ENCODE data around the gene HACL1. TPM values are rescaled to one million over a fixed set of nuclear protein-coding genes. Genes with fewer than 3 reads are reported as not detected.

HACL1 gene
- polyA plus RNA-seq, 1 of the 3 experiments (the other 2 are of a cell fraction): 15.1 TPM

DNA sequence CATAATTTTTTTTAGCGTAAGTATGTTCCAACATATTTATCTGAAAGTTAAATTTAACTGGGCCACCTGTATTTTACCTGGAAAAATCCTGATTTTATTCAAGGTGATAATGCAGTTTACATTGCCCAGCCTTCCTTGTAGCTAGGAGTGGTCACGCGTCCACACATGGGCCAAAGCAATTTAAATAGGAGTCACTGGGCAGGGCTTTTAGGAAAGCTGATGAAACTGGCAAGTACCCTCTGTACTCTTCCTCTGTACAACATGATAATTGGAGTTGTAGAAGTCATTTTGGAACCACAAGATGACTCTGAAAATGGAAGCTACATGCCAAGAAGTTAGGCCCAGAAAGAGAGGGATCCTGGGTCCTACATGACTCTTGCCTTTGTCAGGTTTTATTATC is 9.6 kb upstream of the HACL1 start:
- Histone ChIP-seq H3K9me2 (no peaks in the 10 kb centered on the region), H3F3A (replicated peaks; ENCODE audit: insufficient read depth) (peaks cover 11% of the 10 kb centered on the region), H4K20me1 (ENCODE audit: insufficient read depth) (no peaks in the 10 kb centered on the region), H3K4me1 (ENCODE audit: control insufficient read depth in 1 of 2, insufficient read depth in 2 of 2, low read depth in 1 of 2, low read length in 1 of 2) (no peaks in the 10 kb centered on the region; a peak in 1 of 4 replicates), H3K79me2 (ENCODE audit: insufficient read depth) (no peaks in the 10 kb centered on the region), H3K4me3 (ENCODE audit: low read depth in 2 of 2, low read length in 1 of 2) (no peak overlapping the region), H3K27me3 (ENCODE audit: insufficient read depth) (no peaks in the 10 kb centered on the region), H3K36me3 (replicated peaks in 1 of 2; ENCODE audit: control insufficient read depth in 1 of 2, insufficient read depth in 2 of 2, low read length in 1 of 2) (no peaks in the 10 kb centered on the region), H3K9ac (no peak overlapping the region), H3K4me2 (no peak overlapping the region), H2AFZ (ENCODE audit: low read depth) (no peak overlapping the region), H3K27ac (ENCODE audit: low read depth in 2 of 2, low read length in 1 of 2) (no peak overlapping the region), H3K9me3 (no peaks in the 10 kb centered on the region)
- DNase-seq: no peak
- ChIA-PET POLR2A (no interaction called here), CTCF (interaction anchor here (2.2 kb wide), 1 partner anchor 20 kb away, joined by 5 read pairs; no protein-coding TSS in a partner anchor)
- WGBS (ENCODE audit: low lambda C conversion rate): 100% methylated on average over 3 of the region's 3 CpGs
- TF ChIP-seq GATA2 (CRISPR knock-in tag; IDR thresholded peaks at IDR 0.05) (no peak), SMC3 (IDR thresholded peaks at IDR 0.05; ENCODE audit: low read depth, low read length) (no peak), RXRA (IDR thresholded peaks at IDR 0.05; ENCODE audit: borderline replicate concordance, low read depth) (no peak), CHD2 (IDR thresholded peaks at IDR 0.05; ENCODE audit: low read length, partially characterized antibody) (no peak), TEAD4 (IDR thresholded peaks at IDR 0.05; ENCODE audit: borderline replicate concordance, insufficient read depth) (no peak), RCOR1 (IDR thresholded peaks at IDR 0.05; ENCODE audit: low read length) (no peak)
- TF ChIP-seq, protein P1, sequence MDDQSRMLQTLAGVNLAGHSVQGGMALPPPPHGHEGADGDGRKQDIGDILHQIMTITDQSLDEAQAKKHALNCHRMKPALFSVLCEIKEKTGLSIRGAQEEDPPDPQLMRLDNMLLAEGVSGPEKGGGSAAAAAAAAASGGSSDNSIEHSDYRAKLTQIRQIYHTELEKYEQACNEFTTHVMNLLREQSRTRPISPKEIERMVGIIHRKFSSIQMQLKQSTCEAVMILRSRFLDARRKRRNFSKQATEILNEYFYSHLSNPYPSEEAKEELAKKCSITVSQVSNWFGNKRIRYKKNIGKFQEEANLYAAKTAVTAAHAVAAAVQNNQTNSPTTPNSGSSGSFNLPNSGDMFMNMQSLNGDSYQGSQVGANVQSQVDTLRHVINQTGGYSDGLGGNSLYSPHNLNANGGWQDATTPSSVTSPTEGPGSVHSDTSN (IDR thresholded peaks at IDR 0.05): no peak
- TF ChIP-seq, protein P2, sequence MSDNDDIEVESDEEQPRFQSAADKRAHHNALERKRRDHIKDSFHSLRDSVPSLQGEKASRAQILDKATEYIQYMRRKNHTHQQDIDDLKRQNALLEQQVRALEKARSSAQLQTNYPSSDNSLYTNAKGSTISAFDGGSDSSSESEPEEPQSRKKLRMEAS (IDR thresholded peaks at IDR 0.05; ENCODE audit: low read depth): no peak

GRCh38 chr3:15610082-15610759 is 8.9 kb upstream of the HACL1 start:
- Histone ChIP-seq H4K20me1 (ENCODE audit: insufficient read depth) (no peaks in the 10 kb centered on the region), H3F3A (replicated peaks; ENCODE audit: insufficient read depth) (peaks cover 11% of the 10 kb centered on the region), H3K79me2 (ENCODE audit: insufficient read depth) (no peaks in the 10 kb centered on the region), H3K36me3 (replicated peaks in 1 of 2; ENCODE audit: control insufficient read depth in 1 of 2, insufficient read depth in 2 of 2, low read length in 1 of 2) (no peaks in the 10 kb centered on the region), H3K27me3 (ENCODE audit: insufficient read depth) (no peaks in the 10 kb centered on the region), H3K4me3 (ENCODE audit: low read depth in 2 of 2, low read length in 1 of 2) (no peak overlapping the region), H3K4me2 (no peak overlapping the region), H3K9me2 (no peaks in the 10 kb centered on the region), H3K4me1 (ENCODE audit: control insufficient read depth in 1 of 2, insufficient read depth in 2 of 2, low read depth in 1 of 2, low read length in 1 of 2) (no peaks in the 10 kb centered on the region; a peak in 1 of 4 replicates), H2AFZ (ENCODE audit: low read depth) (no peak overlapping the region), H3K9ac (no peak overlapping the region), H3K27ac (ENCODE audit: low read depth in 2 of 2, low read length in 1 of 2) (no peak overlapping the region), H3K9me3 (no peaks in the 10 kb centered on the region)
- TF ChIP-seq SIN3A (IDR thresholded peaks at IDR 0.05; ENCODE audit: borderline replicate concordance, low read depth, low read length): no peak
- TF ChIP-seq RCOR1 (IDR thresholded peaks at IDR 0.05; ENCODE audit: low read length): no peak
- TF ChIP-seq FOXM1 (IDR thresholded peaks at IDR 0.05; ENCODE audit: low read depth): no peak
- TF ChIP-seq JUND (IDR thresholded peaks at IDR 0.05): 0 out of 2 replicates have a peak, but pooled peaks have one; percentile 15
- TF ChIP-seq, protein P3, sequence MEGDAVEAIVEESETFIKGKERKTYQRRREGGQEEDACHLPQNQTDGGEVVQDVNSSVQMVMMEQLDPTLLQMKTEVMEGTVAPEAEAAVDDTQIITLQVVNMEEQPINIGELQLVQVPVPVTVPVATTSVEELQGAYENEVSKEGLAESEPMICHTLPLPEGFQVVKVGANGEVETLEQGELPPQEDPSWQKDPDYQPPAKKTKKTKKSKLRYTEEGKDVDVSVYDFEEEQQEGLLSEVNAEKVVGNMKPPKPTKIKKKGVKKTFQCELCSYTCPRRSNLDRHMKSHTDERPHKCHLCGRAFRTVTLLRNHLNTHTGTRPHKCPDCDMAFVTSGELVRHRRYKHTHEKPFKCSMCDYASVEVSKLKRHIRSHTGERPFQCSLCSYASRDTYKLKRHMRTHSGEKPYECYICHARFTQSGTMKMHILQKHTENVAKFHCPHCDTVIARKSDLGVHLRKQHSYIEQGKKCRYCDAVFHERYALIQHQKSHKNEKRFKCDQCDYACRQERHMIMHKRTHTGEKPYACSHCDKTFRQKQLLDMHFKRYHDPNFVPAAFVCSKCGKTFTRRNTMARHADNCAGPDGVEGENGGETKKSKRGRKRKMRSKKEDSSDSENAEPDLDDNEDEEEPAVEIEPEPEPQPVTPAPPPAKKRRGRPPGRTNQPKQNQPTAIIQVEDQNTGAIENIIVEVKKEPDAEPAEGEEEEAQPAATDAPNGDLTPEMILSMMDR (IDR thresholded peaks at IDR 0.05): no peak
- no peak for TF ChIP-seq GATA2 (CRISPR knock-in tag; IDR thresholded peaks at IDR 0.05)
- peak; percentile 47; the same call in 1 of the 2 replicates for TF ChIP-seq FOSL2 (IDR thresholded peaks at IDR 0.05; ENCODE audit: borderline replicate concordance, low read depth)
- TF ChIP-seq, protein P2 (IDR thresholded peaks at IDR 0.05; ENCODE audit: low read depth): no peak
- TF ChIP-seq YY1 (IDR thresholded peaks at IDR 0.05; ENCODE audit: low read depth): no peak
- peak; percentile 27; the same call in 1 of the 2 replicates for TF ChIP-seq TCF12 (IDR thresholded peaks at IDR 0.05)
- WGBS (ENCODE audit: low lambda C conversion rate): 86% methylated on average over 4 of the region's 4 CpGs
- no peak for DNase-seq
- CTCF ChIA-PET: interaction anchor here (2.2 kb wide), 1 partner anchor 20 kb away, joined by 5 read pairs; no protein-coding TSS in a partner anchor
- POLR2A ChIA-PET: no interaction called here
